22Rv1 (cell line): Measurements from ENCODE around the gene LRRC3C.

Experiments
- CTCF ChIP-seq: fragments of 450-650 bp; IDR thresholded peaks from 2 replicates; pipeline ENCODE4 v1.5.1; 2017; ENCODE audit warnings: mild to moderate bottlenecking
- ZFX ChIP-seq: fragments of 450-650 bp; IDR thresholded peaks from 2 replicates; pipeline ENCODE4 v1.6.1; 2017; ENCODE audit warnings: antibody characterized with exemption, borderline replicate concordance

GRCh38 chr17:39937447-39937846 is 9.9 kb downstream of the LRRC3C start:
- TF ChIP-seq CTCF, result no peak
- no peak for TF ChIP-seq ZFX
